ENCODE results near the gene POP4.

The POP4 gene

GRCh38 chr19:29651622-29652394, 45.7 kb downstream of the POP4 start:
- TF ChIP-seq, protein P1, sequence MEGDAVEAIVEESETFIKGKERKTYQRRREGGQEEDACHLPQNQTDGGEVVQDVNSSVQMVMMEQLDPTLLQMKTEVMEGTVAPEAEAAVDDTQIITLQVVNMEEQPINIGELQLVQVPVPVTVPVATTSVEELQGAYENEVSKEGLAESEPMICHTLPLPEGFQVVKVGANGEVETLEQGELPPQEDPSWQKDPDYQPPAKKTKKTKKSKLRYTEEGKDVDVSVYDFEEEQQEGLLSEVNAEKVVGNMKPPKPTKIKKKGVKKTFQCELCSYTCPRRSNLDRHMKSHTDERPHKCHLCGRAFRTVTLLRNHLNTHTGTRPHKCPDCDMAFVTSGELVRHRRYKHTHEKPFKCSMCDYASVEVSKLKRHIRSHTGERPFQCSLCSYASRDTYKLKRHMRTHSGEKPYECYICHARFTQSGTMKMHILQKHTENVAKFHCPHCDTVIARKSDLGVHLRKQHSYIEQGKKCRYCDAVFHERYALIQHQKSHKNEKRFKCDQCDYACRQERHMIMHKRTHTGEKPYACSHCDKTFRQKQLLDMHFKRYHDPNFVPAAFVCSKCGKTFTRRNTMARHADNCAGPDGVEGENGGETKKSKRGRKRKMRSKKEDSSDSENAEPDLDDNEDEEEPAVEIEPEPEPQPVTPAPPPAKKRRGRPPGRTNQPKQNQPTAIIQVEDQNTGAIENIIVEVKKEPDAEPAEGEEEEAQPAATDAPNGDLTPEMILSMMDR (IDR thresholded peaks at IDR 0.05; ENCODE audit: low read depth, low read length, missing control alignments), result no peak
- no peak for DNase-seq (ENCODE audit: low read depth)
- H3K4me3 ChIP-seq (ENCODE audit: low read depth, low read length), result no peak overlapping the region

DNA sequence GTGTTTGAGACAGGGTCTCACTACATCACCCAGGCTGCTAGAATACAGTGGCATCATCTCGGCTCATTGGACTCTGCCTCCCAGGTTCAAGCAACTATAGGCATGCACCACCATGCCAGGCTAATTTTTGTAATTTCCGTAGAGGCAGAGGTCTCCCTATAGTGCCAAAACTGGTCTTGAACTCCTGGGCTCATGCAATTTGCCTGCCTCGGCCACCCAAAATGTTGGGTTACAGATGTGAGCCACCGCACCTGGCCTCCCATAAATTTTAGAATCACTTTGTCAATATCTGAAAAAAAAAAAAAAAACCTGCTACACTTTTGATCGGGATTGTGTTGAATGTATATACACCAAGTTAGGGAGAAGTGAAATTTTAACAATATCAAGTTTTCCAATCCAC, 47.3 kb downstream of the POP4 start:
- DNase-seq (ENCODE audit: low read depth), result no peak
- TF ChIP-seq, protein P1 (IDR thresholded peaks at IDR 0.05; ENCODE audit: low read depth, low read length, missing control alignments), result no peak

DNA sequence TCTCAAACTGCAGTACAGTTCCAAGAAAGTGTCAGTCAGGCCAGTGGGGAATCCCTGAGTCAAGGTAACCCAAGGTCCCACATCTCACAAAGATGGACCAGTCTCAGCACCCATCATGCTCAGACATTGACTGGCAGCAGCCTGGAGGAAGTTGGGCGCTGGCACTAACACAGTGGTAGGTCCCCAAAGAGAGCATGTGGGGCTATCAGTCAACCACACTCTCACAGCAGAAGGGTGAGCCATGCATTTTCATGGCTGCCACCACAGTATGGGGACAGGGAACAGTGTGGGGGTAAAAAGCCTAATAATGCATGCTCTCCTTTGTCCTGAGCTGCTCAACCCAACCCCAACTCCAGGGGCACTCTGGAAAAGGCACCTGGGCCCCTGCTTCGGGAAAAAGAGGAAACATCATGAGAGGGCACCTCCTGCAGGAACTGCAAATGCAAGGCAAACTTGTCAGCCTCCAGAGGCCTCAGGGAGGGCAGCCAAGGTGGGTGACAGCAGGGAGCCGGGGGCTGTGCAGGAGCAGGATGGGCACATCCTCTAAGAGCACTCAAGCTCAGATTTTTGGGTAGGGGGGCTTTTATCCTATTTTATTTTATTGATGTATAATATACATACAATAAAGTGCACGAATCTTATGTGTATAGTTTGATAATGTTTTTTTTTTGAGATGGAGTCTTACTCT, 49.7 kb downstream of the POP4 start:
- TF ChIP-seq, protein P1 (IDR thresholded peaks at IDR 0.05; ENCODE audit: low read depth, low read length, missing control alignments), result no peak
- H3K4me3 ChIP-seq (ENCODE audit: low read depth, low read length), result no peak overlapping the region
- DNase-seq (ENCODE audit: low read depth), result no peak

More for the DNA sequence above, 47.3 kb downstream of the POP4 start:
- no peak overlapping the region for H3K4me3 ChIP-seq (ENCODE audit: low read depth, low read length)

GRCh38 chr19:29658221-29658991, 52.3 kb downstream of the POP4 start:
- no peak for DNase-seq (ENCODE audit: low read depth)
- no peak overlapping the region for H3K4me3 ChIP-seq (ENCODE audit: low read depth, low read length)
- TF ChIP-seq, protein P1 (IDR thresholded peaks at IDR 0.05; ENCODE audit: low read depth, low read length, missing control alignments), result no peak

DNA sequence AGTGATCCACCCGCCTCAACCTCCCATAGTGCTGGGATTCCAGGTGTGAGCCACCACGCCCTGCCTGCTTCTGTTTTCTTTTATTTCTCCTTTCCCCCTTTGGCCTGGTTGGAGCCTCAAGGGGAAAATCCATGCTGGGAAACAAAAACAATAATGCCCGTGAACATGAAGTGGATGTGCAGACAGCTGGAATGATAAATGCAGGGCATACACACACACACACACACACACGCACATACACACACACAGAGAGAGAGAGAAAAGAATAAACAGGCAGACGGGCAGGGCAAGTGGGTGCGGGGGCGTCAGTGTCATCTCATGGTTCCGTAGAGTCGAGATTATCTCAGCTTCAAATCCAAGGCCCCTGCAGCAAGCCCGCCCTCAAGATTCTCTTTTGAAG, 54.8 kb downstream of the POP4 start:
- H3K4me3 ChIP-seq (ENCODE audit: low read depth, low read length), result no peak overlapping the region
- no peak for DNase-seq (ENCODE audit: low read depth)
- TF ChIP-seq, protein P1 (IDR thresholded peaks at IDR 0.05; ENCODE audit: low read depth, low read length, missing control alignments), result no peak

- TF ChIP-seq, protein P1 (IDR thresholded peaks at IDR 0.05; ENCODE audit: low read depth, low read length, missing control alignments), result no peak
- no peak overlapping the region for H3K4me3 ChIP-seq (ENCODE audit: low read depth, low read length)
- no peak for DNase-seq (ENCODE audit: low read depth)
Measured at GRCh38 chr19:29662278-29662603, 56.2 kb downstream of the POP4 start.
